Endometrial microvascular endothelial cells (primary cell): ENCODE data around the gene TMEM150B. TPM values are rescaled to one million over a fixed set of nuclear protein-coding genes. Genes with fewer than 3 reads are reported as not detected.

Source experiments
- in situ Hi-C: cut with HindIII; loops from 2 replicates; pipeline ENCODE4 v1.10.0; 2017; ENCODE audit warnings: low sequenced_read_pairs, low pct_unique_long_range_greater_than_20kb; ENCODE audit errors: inconsistent ontology term
- total RNA-seq: library from RNA; depleted of rRNA; stranded (reverse); fragments of >200 nt; gene quantifications from one replicate; pipeline ENCODE4 v1.2.3, GENCODE V29; 2015; ENCODE audit errors: inconsistent ontology term

Gene TMEM150B
- total RNA-seq, 1 donor from 2014 or later, result not detected

DNA sequence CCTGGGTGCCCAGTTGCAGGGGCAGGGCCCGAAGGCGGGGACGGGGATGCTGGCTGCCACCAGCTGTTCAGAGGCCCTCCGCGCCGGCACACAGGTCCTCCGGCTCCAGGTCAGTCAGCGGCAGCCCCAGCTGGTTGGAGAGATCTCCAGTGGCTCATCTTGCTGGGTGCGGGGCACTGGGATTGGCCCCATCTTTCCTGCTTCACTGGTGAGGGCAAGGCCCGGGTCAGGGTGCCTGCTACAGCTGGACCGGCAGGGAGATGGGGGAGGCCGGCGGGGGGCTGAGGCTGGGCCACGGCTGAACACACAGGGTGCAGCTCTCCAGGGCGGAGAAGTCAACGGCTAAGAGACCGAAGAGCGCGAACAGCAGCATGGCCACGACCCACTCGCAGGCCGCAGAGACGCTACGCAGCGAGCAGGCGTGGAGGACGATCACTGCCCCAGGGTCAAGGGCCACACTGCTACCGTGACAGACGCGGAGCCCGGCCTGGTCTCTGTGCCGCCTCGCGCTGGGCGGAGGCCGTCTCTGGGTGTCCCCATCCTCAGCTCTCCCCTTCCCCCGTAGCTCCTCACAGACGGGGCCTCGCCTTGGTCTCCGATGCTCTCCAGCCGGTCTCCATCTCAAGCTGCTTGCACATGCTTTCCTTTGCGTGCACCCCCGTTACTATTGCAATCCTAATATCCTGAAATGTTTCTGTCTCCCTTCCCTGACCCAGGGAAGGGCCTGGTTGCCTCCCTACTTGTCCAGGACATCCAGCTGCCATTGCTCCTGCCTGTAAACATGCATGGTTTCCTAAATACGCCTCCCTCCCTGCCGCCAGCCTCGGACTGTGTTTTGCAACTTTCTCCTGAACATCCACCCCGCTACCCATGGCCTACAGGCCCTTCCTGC is 12.3 kb downstream of the TMEM150B start:
- in situ Hi-C loops, result no loop called here

DNA sequence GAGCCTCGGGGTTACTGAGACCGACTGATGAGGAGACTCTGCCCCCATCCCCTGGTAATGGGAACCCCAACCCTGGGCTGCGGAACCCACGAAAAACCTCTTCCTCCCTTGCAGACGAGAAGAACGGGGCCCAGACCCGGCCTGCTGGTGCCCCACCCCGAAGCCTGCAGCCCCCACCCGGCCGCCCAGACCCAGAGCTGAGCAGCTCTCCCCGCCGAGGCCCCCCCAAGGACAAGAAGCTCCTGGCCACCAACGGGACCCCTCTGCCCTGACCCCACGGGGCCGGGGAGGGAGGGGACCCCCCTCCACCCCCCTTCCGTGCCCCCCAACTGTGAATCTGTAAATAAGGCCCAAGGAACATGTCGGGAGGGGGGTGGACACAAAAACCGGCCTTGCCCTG is 13.3 kb downstream of the TMEM150B start:
- in situ Hi-C loops, result no loop called here

DNA sequence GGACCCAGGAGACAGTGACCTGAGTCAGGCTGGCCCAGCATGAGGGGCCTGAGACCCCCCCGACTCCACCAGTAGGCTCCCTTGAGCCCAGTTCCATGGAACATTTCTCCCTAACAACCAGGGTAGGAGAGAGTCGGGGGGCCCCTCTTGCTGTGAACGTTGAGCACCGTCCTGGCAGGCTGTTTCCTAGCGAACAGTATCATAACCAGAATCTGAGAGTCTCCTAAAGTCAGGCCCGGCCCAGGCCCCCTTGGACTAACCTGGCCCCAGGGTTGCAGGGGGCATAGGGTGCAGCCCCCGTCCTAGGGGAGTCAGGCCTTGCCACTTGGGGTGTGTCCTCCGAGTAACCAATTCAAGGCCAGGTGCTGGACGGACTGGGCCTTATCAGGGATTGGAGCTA is 13.7 kb downstream of the TMEM150B start:
- in situ Hi-C loops, result no loop called here

DNA sequence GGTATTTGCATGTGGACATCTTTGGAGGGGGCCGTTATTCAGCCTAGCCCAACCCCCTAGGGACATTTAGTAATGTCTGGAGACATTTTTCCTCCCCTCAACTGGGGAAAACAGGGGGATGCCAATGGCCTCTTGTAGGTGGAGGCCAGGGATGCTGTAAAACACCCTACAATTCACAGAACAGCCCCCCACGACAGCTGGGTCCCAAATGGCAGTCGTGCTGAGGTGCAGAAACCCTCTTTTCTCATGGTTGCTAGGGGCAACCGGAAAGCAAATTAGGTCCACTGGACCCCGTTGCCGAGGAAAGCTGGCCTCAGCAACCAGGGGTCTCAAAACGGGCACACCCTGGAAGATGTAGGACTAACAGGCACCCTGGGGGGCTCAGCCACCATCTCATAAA is 14.6 kb downstream of the TMEM150B start:
- in situ Hi-C loops, result no loop called here

DNA sequence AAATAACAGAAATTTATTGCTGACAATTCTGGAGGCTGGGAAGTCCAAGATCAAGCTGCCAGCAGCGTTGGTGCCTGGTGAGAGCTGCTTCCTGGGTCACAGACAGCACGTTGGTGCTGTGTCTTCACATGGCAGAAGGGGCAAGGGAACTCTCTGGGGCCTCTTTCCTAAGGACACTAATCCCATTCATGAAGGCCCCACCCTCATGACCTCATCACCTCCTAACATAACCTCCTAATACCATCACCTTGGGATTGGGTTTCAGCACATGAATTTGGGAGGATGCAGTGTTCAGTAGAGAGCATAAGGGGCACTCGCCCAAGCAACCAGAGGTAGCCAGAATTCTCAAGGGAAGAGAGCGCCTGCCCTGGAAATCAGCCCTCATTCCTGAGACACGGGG is 15.7 kb downstream of the TMEM150B start:
- in situ Hi-C loops, result no loop called here

DNA sequence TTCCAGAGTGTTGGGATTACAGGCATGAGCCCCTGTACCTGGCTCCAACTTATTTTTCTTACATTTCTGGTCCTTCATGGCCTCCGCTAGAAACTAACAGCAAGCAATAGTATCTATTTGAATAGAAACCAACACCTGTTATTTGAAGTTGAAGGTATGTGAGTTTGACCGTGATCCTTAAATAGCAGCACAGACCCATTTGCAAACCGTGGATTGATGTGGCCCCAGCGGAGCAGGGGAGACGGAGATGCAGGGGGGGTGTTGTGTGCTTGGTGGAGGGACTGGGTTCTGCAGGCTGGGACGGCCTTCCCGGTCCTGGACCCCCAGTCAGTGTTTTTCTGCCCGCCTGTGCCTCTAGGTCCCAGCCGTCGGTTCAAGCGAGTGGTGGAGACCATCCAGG is 16.9 kb downstream of the TMEM150B start:
- in situ Hi-C loops, result no loop called here

DNA sequence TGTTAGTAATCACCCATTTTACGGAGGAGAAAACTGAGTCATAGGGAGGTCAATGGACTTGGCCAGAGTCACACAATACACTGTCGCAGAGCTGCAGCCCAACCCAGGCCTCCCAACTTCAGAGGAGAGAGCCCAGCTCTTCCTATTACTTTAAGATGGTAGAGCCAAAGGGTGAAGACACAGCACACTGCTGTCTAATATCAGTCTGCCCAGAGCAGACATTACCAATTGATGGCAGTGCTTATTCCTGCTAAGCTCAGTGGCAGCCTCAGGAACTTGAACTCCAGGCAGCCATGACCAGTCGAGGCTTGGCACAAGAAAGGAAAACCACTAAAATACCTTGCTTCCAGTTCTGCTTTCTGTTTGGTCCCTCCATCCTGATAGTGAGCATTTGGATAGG is 18.4 kb downstream of the TMEM150B start:
- in situ Hi-C loops, result no loop called here

DNA sequence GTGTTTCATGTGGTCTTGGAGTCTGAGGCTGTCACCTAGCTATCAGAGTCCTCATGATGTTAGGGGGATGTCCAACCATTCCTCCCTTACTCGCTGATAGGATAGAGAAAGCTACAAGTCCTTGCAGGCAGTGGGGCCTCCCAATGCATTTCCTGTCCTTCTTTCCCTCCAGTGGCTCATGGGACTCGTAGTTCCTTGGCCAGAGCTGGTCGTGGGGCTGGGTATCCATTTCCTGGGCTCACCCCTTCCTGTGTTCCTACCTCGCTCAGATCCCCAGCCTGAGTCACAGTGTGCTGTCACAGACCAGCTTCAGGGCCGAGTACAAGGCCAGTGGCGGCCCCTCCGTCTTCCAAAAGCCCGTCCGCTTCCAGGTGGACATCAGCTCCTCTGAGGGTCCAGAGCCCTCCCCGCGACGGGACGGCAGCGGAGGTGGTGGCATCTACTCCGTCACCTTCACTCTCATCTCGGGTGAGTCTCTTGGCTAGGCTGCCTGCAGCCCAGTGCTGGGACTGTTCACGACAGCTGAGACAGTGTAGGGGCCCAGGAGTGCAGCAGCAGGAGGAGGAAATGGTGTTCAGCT is 19.1 kb downstream of the TMEM150B start:
- in situ Hi-C loops, result no loop called here

DNA sequence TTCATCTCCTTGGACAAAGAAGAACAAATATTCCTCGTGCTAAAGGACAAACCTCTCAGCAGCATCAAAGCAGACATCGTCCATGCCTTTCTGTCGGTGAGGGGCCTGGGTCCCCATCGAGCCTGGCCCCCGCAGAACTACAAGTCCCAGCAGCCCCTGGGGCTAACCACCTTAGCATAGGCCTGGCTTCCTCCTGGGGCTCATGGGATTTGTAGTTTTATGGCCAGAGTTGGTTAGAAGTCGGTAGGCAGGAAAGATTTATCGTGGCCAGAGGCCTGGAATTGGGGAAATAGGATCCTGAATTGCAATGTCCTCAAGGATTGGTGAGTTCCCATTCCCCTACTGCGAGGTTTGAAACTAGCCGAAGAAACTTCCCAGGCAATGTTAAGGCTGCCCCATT is 19.6 kb downstream of the TMEM150B start:
- in situ Hi-C loops, result no loop called here

DNA sequence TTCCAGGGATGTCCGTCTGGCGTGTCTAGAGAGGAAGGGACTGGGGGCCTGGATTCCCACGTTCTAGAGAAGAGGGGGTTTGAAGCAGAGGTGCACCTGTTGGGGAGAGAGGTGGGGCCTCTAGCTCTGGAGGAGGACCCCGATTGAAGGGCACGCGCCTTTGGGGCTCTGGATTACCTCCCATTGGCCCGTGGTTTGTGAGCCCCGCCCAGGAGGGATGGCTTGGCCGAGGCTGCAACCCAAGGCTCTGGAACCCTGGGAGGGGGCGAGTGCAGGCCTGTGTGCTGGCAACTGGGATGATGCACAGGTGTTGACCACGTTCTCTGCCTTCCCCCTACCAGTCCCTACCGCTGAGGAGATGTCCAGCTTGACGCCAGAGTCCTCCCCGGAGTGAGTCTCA is 20.2 kb downstream of the TMEM150B start:
- in situ Hi-C loops, result no loop called here

DNA sequence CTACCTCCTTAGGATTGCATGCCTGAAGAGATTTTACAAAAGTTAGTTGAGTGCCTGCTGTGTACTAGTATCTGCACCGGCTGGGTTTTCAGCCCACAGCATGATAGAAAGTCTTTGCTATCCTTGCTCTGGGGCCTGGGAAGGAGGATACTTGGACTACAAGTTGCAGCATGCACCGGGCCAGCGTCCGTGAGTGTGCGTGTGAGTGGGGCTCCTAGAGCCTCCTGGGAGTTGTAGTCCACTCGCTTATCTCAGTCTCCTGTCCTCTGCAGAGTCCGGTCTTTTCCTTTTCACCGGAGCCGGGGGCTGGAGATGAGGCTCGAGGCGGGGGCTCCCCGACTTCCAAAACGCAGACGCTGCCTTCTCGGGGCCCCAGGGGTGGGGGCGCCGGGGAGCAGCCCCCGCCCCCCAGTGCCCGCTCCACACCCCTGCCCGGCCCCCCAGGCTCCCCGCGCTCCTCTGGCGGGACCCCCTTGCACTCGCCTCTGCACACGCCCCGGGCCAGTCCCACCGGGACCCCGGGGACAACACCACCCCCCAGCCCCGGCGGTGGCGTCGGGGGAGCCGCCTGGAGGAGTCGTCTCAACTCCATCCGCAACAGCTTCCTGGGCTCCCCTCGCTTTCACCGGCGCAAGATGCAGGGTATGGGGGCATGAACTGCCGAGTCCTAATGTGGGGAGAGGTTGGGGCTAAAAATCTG is 20.7 kb downstream of the TMEM150B start:
- in situ Hi-C loops, result no loop called here

DNA sequence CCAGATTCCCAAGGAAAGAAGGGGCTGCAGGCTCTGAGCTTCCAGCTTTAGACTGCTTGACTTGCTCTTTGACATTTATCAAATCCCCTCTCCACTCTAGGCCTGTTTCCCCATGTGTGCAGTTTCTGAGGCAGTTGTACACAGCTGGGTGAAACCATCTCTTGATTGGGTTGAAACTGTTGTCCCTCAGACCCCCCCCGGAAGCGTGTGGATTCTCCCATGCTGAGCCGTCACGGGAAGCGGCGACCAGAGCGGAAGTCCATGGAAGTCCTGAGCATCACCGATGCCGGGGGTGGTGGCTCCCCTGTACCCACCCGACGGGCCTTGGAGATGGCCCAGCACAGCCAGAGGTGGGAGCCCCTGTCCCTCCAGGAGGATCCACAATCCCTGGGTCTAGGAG is 21.7 kb downstream of the TMEM150B start:
- in situ Hi-C loops, result no loop called here

DNA sequence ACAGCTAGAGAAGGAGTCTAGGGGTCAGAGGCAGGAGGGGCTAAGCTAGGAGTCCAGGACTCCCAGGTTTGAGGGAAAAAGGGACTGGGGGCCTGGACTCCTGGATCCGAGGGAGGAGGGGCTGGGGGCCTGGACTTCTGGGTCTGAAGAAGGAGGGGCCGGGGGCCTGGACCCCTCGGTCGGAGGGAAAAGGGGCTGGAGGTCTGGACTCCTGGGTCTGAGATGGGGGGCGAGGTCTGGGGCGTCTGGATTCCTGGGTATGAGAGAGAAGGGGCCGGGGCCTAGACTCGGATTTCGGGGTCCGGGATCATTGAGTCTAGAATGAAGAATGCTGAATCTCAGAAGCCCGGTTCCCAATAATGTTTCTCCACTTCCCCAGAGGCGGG is 22.8 kb downstream of the TMEM150B start:
- in situ Hi-C loops, result no loop called here

DNA sequence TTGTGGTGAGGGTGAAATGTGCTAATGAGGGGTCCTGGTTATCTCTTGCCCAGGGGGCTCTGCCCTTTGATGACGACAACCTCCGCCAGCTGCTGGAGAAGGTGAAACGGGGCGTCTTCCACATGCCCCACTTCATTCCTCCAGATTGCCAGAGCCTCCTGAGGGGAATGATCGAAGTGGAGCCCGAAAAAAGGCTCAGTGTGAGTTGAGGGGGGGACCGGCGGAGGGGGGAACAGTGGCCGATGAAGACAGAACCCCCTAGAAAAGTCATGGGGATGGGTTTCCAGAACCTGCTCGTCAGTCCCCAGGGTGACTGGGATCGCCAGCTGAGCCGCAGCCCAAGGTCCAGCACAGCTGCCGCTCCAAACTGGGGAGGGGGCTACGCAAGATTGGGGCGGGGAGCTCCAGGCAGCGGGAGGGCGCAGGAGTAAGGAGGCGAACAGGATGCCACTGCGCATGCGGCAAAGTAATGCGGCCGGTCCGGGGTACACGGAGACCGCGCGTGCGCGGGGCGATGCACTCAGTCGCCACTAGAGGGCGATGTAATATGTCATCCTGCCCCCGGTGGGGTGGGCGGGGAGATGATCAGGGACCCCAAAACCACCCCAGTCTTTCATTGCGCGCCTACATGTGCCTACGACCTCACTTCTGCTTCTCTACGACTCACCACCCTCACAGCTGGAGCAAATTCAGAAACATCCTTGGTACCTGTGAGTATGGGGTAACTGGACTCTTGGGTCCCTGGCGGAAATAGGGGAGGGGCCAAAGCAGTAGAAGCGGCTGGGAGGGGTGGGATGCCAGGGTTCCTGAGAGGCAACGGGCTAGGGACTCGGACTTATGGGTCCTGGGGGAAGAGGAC is 23.5 kb downstream of the TMEM150B start:
- in situ Hi-C loops, result no loop called here

DNA sequence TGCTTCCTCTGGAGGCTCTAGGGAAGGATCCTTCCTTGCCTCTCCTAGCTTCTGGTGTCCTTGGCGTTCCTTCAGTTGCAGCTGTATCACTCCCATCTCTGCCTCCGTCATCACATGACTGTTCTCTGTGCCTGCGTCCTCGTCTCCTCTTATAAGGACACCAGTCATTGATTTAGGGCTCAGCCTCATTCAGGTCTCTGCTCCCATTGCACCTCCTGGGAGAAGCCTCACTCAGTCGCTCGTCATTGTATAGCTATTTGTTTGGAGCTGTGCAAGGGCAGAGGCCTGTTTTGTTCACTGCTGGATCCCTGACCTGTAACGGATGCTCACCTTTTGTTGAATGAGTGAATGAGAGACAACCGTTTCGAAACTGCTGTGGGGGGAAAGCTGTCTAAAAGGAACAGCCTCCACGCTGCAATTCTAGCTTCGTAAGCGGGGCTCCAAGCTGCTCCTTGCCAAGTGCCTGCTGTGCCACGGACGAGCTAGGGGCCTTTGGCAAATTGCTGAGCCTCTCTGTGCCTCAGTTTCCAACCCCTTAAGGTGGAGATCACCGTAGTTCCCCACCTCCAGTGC is 24.2 kb downstream of the TMEM150B start:
- in situ Hi-C loops, result no loop called here

DNA sequence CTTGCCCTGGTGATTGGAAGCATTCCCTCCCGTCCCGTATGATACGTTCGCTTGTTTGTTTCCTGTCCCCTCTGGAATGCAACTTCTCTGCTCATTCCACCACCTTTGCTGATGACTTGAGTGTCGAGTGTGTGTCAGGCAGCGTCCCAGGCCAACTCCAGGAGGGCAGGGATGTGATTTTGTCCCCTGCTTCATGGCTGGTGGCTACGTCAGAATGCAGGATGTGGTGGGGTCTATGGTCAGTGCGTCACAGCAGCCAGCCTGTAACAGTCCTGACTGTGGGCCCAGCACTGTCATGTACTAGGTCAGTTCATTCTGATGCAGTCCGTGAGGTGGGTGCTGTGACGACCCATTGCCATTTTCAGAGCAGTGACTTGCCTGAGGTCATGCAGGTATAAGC is 25.1 kb downstream of the TMEM150B start:
- in situ Hi-C loops, result loop anchor here (10.0 kb wide), 2 partner anchors 55 to 125 kb away; partner anchors contain the start of gene COX6B2

DNA sequence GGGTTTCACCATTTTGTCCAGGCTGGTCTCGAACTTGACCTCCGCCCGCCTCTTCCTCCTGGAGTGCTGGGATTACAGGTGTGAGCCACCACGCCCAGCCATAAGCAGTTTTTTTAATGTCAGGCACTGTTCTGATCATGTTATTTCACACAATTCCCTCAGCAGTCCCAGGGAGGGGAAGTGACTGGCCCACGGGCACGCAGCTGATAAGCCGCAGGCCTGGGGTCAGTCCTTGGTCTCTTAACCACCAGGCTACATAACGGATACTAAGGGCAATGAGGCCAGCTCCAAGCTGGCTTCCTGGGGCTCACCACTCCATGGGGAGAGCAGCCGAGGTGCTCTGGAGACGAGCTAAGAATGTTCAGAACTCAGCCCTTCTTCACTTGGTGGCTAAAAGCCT is 27.9 kb downstream of the TMEM150B start:
- in situ Hi-C loops, result loop anchor here (10.0 kb wide), 2 partner anchors 58 to 122 kb away; partner anchors contain the start of gene COX6B2

DNA sequence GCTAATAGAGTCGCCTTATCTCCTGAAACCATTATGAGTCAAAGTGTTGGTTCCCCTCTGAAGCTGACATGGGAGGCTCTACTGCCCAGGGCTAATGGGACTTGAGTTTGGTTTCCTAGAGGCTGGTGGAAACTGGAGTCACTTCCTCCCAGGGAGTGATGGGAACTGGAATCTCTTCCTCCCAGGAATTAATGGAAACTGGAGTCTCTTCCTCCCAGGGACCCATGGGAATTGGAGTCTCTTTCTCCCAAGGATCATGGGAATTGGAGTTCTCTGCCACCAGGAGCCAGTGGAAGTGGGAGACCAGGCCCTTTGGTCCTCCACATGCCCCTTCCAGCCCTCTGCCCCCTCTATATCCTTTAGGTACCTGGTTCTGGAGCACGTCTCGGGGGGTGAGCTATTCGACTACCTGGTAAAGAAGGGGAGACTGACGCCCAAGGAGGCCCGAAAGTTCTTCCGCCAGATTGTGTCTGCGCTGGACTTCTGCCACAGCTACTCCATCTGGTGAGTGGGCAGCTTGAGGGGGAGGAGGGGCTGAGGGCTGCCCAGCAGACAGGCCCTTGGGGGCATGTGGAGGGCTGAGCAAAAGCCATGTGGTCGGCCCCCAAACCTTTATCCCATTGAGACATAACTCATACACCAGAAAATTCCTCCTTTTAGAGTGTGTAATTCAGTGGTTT is 35.9 kb downstream of the TMEM150B start:
- in situ Hi-C loops, result no loop called here
